GM10847 (cell line): ENCODE results near the gene DGKA.
A peak's percentile ranks its signal among the peaks of the same experiment; 100 is the strongest.

Experiments
- POLR2A ChIP-seq: IDR thresholded peaks from 2 replicates; pipeline ENCODE4 v1.6.1; 2011; ENCODE audit not compliant: insufficient read length; ENCODE audit errors: extremely low read depth

DGKA gene

GRCh38 chr12:55927588-55928502, 3.1 kb upstream of the DGKA start, which contains the start of gene PYM1:
TSS of gene PYM1 (minus strand) at chr12:55927894. CDS start at chr12:55927761, 133 bp downstream.
- peak; percentile 74 for TF ChIP-seq POLR2A

- no peak for TF ChIP-seq POLR2A
Measured at GRCh38 chr12:55929306-55929791, 1.6 kb upstream of the DGKA start.

GRCh38 chr12:55931317-55931779, 386 bp downstream of the DGKA start:
- no peak for TF ChIP-seq POLR2A

GRCh38 chr12:55931780-55932550, 1.0 kb downstream of the DGKA start:
- TF ChIP-seq POLR2A = no peak

GRCh38 chr12:55932551-55932910, 1.6 kb downstream of the DGKA start:
- TF ChIP-seq POLR2A = no peak

- no peak for TF ChIP-seq POLR2A
Measured at GRCh38 chr12:55933169-55933798, 2.3 kb downstream of the DGKA start.

- TF ChIP-seq POLR2A = no peak
Measured at GRCh38 chr12:55933799-55934742, 3.1 kb downstream of the DGKA start.

GRCh38 chr12:55934773-55935172, 3.8 kb downstream of the DGKA start:
- TF ChIP-seq POLR2A = no peak

- no peak for TF ChIP-seq POLR2A
Measured at GRCh38 chr12:55935738-55936151, 4.8 kb downstream of the DGKA start.

GRCh38 chr12:55937981-55938380, 7.0 kb downstream of the DGKA start:
- no peak for TF ChIP-seq POLR2A

- no peak for TF ChIP-seq POLR2A
Measured at GRCh38 chr12:55938826-55939501, 8.0 kb downstream of the DGKA start.

GRCh38 chr12:55940065-55940732, 9.2 kb downstream of the DGKA start:
- no peak for TF ChIP-seq POLR2A

- no peak for TF ChIP-seq POLR2A
Measured at GRCh38 chr12:55942055-55942454, 11.1 kb downstream of the DGKA start.
